ENCODE measurements around the gene POLR1C. TPM values are rescaled to one million over a fixed set of nuclear protein-coding genes. Genes with fewer than 3 reads are reported as not detected.
"Not testable (repeated sequence)": the region's sequence is repeated elsewhere in the genome, so short reads cannot be mapped to it uniquely, and the experiment has no call there.

Gene POLR1C
- total and polyA plus RNA-seq, 4 donors: 10.8 to 24.3 (median 19.0) TPM

- TF ChIP-seq ATF3 (IDR thresholded peaks at IDR 0.05) (no peak), YY1 (IDR thresholded peaks at IDR 0.05) (no peak), HNF4G (IDR thresholded peaks at IDR 0.05) (no peak), RAD21 (IDR thresholded peaks at IDR 0.05) (no peak), RXRA (IDR thresholded peaks at IDR 0.05) (no peak), CTCF (IDR thresholded peaks at IDR 0.05; ENCODE audit: low read depth, low read length, missing input control) (no peak)
Observed at GRCh38 chr6:43547222-43547621, 30.3 kb downstream of the POLR1C start (continued).

- peaks cover 21 to 62% (median 49%) of the 10 kb centered on the region in 4 donors for H3K36me3 ChIP-seq (ENCODE audit: control insufficient read depth in 4 of 4, insufficient read depth in 3 of 4, low read depth in 1 of 4, low read length in 3 of 4)
- not testable (repeated sequence) for DNase-seq (ENCODE audit: low spot score); H3K9ac ChIP-seq (ENCODE audit: low read depth in 1 of 2, low read length in 2 of 2); H3K9me3 ChIP-seq (ENCODE audit: control insufficient read depth in 4 of 4, low read length in 3 of 4); H3K4me1 ChIP-seq (ENCODE audit: control insufficient read depth in 4 of 4, insufficient read depth in 4 of 4, low read length in 3 of 4); H3K4me3 ChIP-seq (ENCODE audit: low read depth in 1 of 3, low read length in 3 of 3); H3K27ac ChIP-seq (ENCODE audit: low read depth in 1 of 2, low read length in 2 of 2); H3K27me3 ChIP-seq (ENCODE audit: control insufficient read depth in 4 of 4, insufficient read depth in 4 of 4, low read length in 3 of 4)
- WGBS: 94% methylated on average over 7 of the region's 7 CpGs
Observed at GRCh38 chr6:43557620-43558019, 40.7 kb downstream of the POLR1C start.

- H3K9ac ChIP-seq (ENCODE audit: low read depth in 1 of 2, low read length in 2 of 2): no peak overlapping the region
Observed at GRCh38 chr6:43559328-43559727, 42.4 kb downstream of the POLR1C start.

More at GRCh38 chr6:43559328-43559727, 42.4 kb downstream of the POLR1C start:
- no peaks in the 10 kb centered on the region for H3K27me3 ChIP-seq (ENCODE audit: control insufficient read depth in 4 of 4, insufficient read depth in 4 of 4, low read length in 3 of 4)
- peaks cover 17 to 64% (median 48%) of the 10 kb centered on the region in 4 donors for H3K36me3 ChIP-seq (ENCODE audit: control insufficient read depth in 4 of 4, insufficient read depth in 3 of 4, low read depth in 1 of 4, low read length in 3 of 4)
- no peaks in the 10 kb centered on the region for H3K9me3 ChIP-seq (ENCODE audit: control insufficient read depth in 4 of 4, low read length in 3 of 4)
- DNase-seq (ENCODE audit: low spot score): no peak
- H3K27ac ChIP-seq (ENCODE audit: low read depth in 1 of 2, low read length in 2 of 2): no peak overlapping the region
- no peaks in the 10 kb centered on the region for H3K4me1 ChIP-seq (ENCODE audit: control insufficient read depth in 4 of 4, insufficient read depth in 4 of 4, low read length in 3 of 4)
- no peak for TF ChIP-seq CTCF (IDR thresholded peaks at IDR 0.05; ENCODE audit: low read depth, low read length, missing input control)
- TF ChIP-seq ZBTB33 (IDR thresholded peaks at IDR 0.05): no peak
- TF ChIP-seq FOXA1 (IDR thresholded peaks at IDR 0.05): no peak
- H3K4me3 ChIP-seq (ENCODE audit: low read depth in 1 of 3, low read length in 3 of 3): no peak overlapping the region

All from liver (tissue), 9 donors.